SU-DHL-6 (cell line): ENCODE measurements around the gene RNF121.

Experiments used
- CTCF ChIP-seq: fragments of 200-600 bp; sonication (generic); IDR thresholded peaks from one replicate; pipeline ENCODE4 v1.5.1; 2017; ENCODE audit warnings: antibody characterized with exemption, mild to moderate bottlenecking, low read length, moderate library complexity; ENCODE audit not compliant: insufficient read depth, poor library complexity, severe bottlenecking
- EZH2phosphoT487 ChIP-seq: fragments of 200-600 bp; sonication (generic), shearing (Covaris generic); conservative IDR thresholded peaks from 2 replicates; pipeline ENCODE4 v1.6.1; 2018; ENCODE audit warnings: mild to moderate bottlenecking, antibody characterized with exemption, low read length, moderate library complexity, mixed read lengths

GRCh38 chr11:72009156-72009555, 80.3 kb downstream of the RNF121 start:
- TF ChIP-seq CTCF (no peak), EZH2phosphoT487 (no peak)
